Superior temporal gyrus (tissue), 1 donor: ENCODE data around the gene CHST6.
"Not testable (repeated sequence)": the region's sequence is repeated elsewhere in the genome, so short reads cannot be mapped to it uniquely, and the experiment has no call there.

ENCODE experiments used
- DNase-seq: peaks from one replicate; pipeline ENCODE4 v3.0.0-alpha.2; 2016; ENCODE audit errors: extremely low spot score

The CHST6 gene

DNA sequence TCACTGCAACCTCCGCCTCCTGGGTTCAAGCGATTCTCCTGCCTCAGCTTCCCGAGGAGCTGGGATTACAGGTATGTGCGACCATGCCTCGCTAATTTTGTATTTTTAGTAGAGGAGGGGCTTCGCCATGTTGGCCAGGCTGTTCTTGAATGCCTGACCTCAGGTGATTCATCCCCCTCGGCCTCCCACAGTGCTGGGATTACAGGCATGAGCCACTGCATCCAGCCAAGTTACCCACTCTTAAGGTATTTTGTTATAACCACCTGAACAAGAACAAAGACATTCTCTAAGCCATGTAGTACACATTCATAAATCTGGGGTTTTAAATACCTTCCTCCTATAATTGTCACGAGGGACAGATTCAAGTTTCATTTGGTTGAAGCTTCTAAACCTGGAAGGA is 18.4 kb downstream of the CHST6 start:
- DNase-seq: no peak

DNA sequence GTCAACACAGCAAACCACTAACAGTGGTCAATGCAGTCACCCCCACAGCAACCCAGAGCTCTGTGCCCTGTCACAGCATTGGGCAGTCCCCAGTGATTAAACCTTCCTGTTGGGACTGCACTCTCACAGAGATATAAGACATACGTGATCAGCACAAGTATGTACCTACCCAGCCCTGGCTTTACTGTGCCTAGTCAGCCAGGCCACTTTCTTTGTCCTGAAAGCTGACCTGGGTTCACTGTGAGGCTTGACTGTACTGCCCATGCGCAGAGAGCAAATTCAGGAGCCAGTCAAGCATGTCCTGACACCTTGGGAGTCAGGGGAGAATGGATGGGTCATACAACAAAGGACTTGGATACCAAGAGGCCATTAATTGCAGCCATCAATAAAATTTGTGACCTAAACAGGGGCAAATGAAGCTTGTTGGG is 19.8 kb downstream of the CHST6 start:
- no peak for DNase-seq

DNA sequence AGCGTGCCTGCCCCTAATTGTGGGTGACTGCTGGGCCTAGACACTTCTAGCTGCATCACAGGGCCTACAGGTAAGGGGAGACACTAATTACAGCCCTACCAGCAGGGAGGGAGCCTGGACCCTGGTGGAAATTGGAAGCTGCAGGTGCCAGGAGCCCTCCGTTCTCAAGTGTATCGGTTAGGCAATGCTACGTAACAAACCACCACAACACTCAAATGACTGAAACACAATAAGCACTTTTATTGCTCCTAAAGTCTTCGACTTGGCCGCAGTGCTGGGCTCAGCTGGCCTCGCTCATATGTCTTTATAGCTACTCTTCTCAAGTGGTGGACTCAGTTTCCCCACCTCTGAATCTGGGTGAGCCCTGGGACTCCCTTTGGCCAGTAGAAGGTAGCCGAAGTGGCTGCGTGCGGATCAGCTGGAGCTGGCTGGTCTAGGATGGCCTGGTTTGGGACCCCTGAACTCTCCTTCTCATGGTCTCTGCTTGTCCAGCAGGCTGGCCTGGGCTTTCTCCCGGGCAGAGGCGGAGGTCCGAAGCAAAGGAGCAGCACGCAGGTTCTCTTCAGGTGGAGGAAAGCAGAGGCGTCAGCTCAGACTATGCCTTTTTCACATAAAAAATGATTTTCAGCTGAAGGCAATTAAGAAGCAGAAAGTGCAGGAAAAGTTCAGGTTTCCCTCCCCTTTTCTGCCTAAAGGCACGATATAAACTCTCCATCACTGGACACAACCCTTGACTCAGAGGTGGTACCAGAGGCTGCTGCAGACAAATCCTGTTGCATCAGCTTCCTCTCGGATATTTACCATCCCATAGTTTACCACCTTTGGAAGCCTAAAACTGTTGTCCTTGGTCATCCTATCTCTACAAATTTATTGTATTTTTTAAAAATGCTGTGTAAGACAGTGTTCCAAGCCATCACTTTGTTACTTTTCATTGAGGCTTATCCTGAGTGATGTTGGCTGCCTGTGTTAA is 22.0 kb downstream of the CHST6 start:
- DNase-seq: no peak

DNA sequence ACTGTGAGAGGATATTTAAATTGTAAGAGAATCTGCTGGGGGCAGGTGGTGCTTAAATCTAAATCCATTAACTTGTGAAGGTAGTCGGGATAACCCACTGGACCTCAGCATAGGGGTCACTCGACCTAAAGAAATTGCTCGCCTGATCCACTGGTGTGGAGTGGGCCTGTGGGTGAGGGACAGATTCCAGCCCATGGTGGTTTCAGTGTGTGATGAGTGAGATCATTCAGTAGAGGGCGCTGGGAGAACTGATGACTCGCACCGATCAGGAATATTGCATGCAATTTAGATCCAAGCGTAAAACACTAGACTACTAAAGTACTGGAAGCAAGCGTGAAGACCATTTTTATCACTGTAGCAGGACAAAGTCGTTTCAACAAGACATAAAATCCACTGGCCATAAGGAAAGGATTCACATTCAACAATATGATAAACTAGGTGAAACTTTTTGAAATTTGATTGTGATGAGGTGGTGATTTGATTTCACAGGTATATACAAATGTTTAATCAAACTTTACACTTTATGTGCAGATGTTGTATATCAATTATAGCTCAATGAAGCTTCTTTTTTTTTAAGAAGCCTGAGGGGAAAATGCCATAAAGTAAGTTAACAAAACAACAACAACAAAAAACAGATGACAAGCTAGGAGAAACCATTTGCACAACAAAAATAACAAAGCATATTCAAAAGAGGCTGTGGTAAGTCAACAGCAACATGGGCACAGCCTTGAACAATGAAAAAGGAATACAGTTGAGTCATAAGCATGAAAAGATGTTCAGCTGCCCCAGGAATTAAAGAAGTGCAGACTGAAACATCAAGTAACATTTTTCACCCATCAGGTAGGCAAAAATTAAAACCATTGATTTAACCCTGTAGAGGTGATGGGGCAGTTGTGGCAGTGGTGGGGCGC is 23.3 kb downstream of the CHST6 start:
- peak; percentile 94 for DNase-seq

DNA sequence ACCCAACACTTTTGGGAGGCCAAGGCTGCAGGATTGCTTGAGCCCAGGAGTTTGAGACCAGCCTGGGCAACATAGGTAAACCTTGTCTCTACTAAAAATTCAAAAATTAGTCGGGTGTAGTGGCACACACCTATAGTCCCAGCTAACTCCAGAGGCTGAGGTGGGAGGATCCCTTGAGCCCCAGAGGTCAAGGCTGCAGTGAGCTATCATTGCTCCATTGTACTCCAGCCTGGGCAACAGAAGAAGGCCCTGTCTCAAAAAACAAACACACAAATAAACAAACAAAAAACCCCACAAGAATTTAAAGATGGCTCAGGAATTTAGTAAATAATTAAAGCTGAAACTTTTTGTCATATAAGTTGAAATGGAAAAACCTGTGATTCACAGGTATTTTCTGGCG is 28.5 kb downstream of the CHST6 start:
- no peak for DNase-seq

DNA sequence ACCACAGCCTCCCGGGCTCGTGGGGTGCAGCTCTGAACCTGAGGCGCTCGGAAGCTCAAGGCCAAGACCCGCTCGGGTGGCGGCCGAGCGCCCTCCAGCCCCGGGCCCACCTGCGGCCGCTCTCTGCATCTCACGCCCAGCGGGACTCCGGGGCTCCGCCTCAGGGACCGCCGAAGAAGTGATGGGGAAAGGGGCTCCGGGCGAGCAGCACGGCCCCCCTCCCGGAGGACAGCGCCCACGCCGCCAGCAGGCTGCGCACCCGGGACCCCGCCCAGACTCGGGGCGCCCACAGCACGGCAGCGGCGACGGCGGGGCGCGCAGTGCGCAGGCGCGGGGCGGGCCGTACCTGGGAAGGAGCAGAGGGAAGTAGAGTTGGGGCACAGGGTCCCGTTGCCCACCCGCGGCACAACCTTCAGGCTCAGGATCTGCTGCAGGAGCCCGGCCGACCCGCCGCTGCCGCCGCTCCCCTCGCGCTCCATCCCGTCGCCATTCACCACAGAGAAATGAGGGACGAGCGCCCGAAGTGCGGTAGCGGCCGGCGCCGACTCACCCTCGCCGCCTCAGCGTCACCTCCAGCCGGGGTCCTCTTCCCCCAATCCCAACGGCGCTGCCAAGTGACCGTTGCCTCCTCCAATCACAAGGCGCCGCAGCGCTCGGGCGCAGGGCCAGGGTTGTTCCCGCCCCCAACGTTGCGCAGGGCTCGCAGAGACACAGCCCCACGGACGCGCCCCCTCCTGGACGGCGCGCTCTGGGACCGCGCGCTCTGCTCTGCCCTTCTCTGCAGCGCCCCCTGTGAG is 30.9 kb downstream of the CHST6 start, which contains the start of gene TMEM170A:
Gene TMEM170A (minus strand): TSS at position 568 of the 797 bp plus-strand sequence. CDS start 89 bp downstream, at position 479.
- DNase-seq: peak; percentile 99

DNA sequence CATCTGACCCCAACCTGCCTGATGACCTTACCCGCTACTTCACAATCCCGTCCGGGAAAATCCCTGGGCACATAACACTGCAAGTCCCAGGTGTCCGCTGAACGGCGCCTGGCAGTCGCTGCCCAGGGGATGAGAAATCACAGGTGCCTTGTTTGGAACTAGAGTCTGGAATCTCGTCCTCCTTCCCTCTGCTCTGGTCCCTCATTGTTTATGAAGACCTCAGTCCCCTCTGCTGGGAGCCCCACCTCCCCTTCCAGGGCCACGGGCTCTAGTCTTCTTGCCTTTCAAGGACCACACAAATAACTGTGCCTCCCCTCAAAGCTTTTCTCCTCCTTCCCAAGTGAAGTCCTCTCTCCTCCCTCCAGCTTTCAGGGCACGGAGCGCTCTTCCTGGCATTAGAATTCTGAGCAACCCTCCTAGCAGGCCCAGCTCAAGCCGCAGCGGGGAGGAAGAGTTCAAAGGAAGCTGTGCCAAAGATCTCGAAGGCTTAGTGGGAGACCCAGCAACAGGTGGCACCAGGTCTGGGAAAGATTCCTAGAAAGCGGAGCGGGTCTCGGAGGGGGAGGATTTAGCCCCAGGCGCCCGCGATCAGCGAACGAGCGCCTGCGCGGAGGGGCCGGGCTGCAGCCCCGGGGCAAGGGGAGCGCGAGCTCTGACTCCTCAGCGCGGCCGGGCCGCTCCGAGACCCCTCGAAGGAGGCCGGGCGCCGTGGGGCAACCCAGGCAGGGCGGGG is 31.7 kb downstream of the CHST6 start:
- DNase-seq: peak; percentile 51

DNA sequence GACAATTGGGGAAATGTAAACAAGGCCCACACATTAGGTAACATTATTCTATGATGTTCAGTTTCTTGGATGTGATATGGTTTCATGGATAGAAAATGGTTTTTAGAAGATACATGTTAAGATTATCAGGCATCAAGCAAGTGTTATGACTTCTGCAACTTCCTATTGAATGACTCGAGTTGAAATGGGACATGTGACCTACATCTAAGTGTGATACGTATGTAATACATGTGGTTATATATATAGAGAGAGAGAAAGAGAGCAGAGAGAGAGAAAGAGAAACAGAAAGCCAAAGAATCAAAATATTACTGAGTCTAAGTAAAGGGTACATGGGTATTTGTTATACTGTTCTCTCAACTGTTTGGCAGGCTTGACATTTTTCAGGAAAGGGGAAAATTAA is 32.4 kb downstream of the CHST6 start:
- DNase-seq: no peak

DNA sequence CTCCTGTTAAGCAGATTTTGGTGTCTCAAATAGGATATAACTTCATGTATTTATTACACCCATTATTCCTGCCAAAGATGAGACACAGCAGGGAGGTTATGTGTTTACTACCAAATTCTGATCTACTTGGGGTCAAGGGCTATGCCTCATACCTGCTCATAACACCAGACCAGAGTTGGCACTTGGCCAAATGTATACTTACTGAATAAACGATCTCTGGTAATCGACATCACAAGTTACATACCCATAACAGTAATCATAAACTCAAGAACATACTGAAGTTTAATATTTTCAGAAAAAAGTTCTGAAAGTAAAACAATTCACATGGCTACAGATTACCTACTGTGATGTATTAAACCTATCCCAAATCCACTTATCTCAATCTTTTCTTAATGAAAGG is 33.7 kb downstream of the CHST6 start:
- no peak for DNase-seq

DNA sequence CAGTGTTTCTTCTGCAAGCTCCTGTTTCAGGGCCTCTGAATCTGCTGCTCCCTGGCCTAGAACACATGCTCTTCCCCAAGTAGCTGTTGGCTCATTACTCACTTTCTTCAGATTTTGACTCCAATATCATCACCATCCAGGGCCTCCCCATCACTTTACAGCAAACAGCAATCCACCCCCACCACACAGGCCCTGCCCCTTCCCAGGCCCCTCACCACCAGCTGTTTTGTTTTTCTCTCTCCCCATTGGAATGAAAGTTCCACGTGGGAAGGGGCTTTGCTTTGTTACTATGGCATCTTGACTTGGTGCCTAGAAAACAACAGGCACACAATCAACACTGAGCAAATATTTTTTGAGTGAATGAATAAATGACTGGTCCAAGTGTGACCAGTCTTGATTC is 34.8 kb downstream of the CHST6 start:
- DNase-seq: no peak

DNA sequence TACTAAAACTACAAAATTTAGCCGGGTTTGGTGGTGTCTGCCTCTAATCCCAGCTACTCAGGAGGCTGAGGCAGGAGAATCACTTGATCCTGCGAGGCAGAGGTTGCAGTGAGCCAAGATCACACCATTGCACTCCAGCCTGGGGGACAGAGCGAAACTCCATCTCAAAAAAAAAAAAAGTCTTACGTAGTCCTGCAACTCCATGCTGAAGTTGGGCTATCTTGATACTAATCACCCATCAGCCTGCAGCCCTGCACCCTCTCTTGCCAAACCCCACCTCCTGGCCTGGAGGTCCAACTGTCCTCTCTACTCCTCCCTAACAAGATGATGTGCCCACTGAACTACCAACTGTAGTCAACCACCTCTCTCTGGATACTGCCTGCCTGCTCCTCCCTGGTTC is 35.5 kb downstream of the CHST6 start:
- DNase-seq: no peak

DNA sequence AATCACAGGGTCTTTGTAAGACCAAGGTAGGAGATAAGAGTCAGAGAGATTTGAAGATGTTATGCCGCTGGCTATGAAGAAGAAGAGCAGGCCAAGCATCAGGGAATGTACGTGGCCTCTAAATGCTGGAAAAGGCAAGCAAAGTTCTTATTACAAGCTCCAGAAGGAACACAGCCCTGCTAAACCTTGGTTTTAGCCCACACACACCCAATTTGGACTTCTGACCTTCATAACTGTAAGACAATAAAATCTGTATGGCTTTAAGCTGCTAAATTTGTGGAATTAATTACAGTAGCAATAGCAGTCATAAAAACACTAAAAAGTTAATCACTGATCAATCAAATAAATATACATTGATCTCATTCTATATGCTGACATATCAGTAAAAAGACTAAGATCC is 36.8 kb downstream of the CHST6 start:
- no peak for DNase-seq

DNA sequence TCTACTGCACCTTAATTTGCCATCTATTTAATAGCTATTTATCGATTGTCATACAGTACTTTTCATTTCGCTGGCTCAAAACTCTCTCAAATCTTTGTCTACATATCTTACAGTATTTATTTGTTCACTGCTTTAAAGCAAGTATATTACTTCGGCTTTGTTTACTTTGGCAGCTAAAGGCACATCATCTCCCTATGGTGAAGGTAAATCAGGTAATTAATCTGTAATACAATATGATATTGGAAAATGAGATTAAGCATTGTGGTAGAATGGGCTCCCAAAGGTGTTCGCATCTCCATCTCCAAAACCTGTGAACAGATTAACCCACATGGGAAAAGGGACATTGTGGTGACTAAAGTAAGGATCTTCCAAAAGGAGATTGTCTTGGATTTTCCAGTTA is 37.2 kb downstream of the CHST6 start:
- DNase-seq: no peak

DNA sequence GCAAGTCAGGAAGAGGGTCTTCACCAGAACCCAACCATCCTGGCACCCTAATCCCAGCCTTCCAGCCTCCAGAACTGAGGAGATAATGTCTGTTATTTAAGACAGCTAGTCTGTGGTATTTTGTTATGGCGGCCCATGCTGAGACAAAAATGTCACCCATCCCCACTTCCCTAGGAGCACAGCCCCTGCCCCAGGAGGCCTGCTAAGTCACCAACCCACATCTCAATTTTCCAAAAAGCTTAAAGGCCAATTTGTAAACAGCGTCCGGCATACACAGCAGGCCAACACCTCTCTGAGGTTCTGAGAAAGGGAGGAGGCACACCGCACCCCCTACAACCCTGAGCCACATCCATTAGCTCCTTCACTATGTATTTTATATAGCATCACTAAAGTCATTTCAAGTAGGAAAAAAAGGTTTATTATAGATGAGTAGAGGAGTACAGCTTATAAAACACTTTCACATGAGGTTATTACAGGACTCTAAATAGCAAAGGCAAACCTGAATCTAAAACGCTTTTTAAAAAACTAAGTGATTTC is 37.7 kb downstream of the CHST6 start:
- no peak for DNase-seq

DNA sequence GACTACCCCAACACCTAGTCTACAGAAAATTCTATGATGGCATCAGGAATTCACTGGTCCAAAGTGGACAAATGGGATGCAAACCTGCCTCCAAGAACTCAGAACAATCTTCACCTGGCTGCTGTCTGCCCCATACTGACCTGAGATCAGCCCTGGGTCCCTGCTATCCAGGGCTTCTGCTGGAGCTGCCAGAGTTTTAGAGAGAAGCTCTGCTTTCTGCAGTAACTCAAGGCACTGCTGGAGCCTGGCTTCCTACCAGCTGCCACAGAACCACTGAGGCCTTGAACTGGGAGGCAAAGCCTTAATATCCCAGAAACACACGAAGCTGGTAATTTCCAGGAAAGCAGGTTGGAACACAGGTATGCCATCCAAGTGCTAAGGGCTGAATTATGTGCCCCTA is 38.3 kb downstream of the CHST6 start:
- DNase-seq: no peak

DNA sequence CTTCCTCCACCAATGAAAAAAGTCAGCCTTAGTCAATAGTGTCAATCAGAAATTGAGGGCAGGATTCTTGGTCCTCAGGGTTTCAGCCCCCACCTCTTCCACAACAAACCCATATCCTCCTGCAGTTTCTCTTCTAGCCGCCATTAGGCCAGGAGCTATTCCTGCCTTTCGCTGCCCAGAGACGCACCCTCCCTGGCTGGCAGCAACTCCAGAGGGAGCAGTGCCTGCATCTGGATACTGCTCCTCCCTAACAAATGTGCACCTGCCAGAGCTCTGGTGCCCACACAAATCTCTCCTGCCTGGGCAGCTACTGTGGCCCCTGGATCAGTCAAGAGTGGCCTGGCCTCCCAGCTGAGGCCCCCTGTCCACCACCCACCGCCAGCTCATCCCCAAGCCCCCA is 38.8 kb downstream of the CHST6 start:
- not testable (repeated sequence) for DNase-seq

DNA sequence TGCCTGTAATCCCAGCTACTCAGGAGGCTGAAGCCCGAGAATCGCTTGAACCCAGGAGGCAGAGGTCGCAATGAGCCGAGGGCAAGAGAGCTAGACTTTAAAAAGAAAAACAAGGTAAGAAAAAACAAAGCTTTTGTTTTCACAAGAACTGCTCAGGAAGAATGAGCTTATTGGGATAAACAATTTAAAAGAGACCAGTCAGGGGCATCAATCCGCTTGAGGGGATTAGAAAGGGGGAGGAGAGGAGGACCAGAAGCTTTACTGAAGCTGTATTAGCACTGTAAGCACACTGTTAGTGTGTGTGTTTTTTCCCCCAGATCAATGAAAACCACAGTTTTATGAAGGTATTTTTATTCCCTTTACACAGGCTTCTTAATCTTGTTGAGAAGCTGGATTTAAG is 39.6 kb downstream of the CHST6 start:
- DNase-seq: no peak

DNA sequence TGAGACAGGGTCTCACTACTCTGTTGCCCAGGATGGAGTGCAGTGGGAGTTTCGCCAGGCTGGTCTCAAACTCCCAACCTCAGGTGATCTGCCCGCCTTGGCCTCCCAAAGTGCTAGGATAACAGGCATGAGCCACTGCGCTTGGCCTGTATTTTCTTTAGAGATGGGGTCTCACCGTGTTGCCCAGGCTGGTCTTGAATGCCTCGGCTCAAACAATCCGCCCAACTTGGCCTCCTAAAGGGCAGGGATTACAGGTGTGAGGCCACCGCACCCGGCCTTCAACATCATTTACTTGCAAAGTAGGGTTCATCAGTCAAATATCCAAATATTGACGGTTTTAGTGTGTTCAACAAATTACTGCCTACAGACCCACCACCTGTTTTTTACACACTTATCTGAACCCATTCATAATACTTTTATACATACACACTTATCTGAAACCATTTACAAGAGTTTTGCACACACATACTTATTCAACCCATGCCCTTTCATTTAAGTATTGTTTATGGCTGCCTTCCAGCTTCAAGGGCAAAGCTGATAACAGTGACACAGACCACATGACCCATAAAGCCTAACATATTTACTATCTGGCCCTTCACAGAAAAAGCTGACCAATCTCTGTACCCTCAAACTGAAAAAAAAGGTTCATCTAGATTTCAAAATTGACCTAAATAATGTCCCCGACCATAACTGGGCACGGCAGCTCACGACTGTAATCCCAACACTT is 42.6 kb downstream of the CHST6 start:
- DNase-seq: no peak

DNA sequence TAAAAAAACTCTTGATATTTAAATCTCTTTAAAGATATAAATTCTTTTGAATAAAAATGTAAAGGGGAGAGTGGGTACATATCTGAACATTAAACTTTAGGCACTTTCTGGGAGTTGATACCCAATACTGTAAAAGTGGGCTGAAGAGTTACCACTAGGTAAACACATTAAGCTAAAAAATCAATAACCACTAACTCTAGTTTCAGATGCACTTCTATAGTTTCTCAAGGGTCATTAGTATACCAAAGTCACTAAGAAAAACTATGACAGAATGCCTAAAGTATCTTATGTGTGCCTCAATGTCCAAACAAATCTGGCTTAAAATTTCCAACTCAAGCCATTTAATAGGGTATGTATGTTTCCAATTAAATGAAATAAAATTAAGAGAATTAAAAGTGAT is 48.8 kb downstream of the CHST6 start:
- DNase-seq: no peak

DNA sequence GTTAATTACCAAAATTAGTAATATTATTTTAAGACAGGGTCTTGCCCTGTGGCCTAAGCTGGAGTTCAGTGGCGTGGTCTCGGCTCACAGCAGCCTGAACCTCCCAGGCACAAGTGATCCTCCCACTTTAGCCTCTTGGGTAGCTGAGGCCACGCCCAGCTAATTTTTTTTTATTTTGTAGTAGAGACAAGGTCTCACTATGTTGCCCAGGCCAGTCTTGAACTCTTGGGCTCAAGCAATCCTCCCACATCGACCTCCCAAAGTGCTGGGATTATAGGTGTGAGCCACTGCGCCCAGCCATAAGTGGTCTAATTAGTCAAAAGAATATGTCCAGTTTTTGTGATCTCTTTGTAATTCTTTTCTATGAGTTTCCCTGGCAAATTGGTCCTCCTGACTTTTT is 49.9 kb downstream of the CHST6 start:
- DNase-seq: no peak
